ENCODE measurements around the gene CD209.

DNA sequence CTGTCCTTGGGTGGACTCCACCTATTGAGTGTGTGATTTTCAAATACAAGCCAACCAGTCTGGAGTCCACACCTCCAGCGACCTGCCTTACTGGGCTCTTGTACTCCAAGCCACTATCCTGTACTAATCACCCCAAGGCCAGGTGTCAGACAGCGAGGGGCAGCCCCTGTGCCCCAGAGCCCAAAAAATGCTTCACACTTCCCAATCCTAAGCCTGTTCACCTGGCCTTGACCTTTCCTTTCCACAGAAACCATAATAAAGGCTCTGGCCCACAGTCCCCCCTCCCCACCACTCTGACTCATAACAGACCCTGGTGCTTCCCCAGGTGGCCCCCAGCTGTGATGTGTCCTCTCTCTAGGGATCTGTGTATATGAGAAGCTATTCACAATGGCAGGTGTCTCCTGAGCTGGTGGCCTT lies 3.9 kb downstream of the CD209 start:
- TF ChIP-seq YY1 (IDR thresholded peaks at IDR 0.05; ENCODE audit: insufficient read depth, insufficient read length), result no peak
- no peak for TF ChIP-seq ZNF274 (IDR thresholded peaks at IDR 0.05; ENCODE audit: low read depth, low read length)

Data from NT2/D1 (cell line).